Tibial nerve (tissue), 4 donors: ENCODE data around the gene SLC15A4. TPM values are rescaled to one million over a fixed set of nuclear protein-coding genes. Genes with fewer than 3 reads are reported as not detected.
"Not testable (repeated sequence)": the region's sequence is repeated elsewhere in the genome, so short reads cannot be mapped to it uniquely, and the experiment has no call there.

Experiments used
- DNase-seq, 2 donors: peaks; one replicate each; pipeline ENCODE4 v3.0.0-alpha.2; 2019; ENCODE audit warnings: low spot score in 2 of 2
- H3K27ac ChIP-seq, 4 donors: fragments of 200-600 bp; sonication (generic) in 3 of 4; one replicate each; pipeline ENCODE4 v1.5.1; 2017 to 2019; ENCODE audit warnings: mild to moderate bottlenecking in 1 of 4
- H3K27me3 ChIP-seq, 2 donors: fragments of 200-600 bp; sonication (generic) in 1 of 2; one replicate each; pipeline versions ENCODE4 v1.5.1 to v1.6.0; 2017 to 2019
- H3K36me3 ChIP-seq, 3 donors: fragments of 200-600 bp; sonication (generic); one replicate each; pipeline ENCODE4 v1.5.1; 2018 to 2019
- H3K4me1 ChIP-seq, 4 donors: fragments of 200-600 bp; sonication (generic) in 3 of 4; one replicate each; pipeline ENCODE4 v1.5.1; 2017 to 2019
- H3K4me3 ChIP-seq, 4 donors: fragments of 200-600 bp; sonication (generic) in 3 of 4; one replicate each; pipeline ENCODE4 v1.5.1; 2017 to 2019; ENCODE audit warnings: mild to moderate bottlenecking in 1 of 4, moderate library complexity in 1 of 4
- H3K9me3 ChIP-seq, 4 donors: fragments of 200-600 bp; sonication (generic) in 3 of 4; one replicate each; pipeline ENCODE4 v1.5.1; 2017 to 2019
- CTCF ChIP-seq, 5 experiments: fragments of 200-600 bp in 3 of 5; fragments of 450-650 bp in 2 of 5; sonication (generic) in 3 of 5; IDR thresholded peaks; one replicate each; pipeline ENCODE4 v1.5.1; 2016 to 2019; ENCODE audit warnings: antibody characterized with exemption in 5 of 5, mild to moderate bottlenecking in 3 of 5, moderate library complexity in 2 of 5
- EP300 ChIP-seq, 2 donors: sonication (generic); formaldehyde crosslinking; IDR thresholded peaks; one replicate each; pipeline ENCODE4 v1.6.1; 2017; ENCODE audit warnings: antibody characterized with exemption in 2 of 2, mild to moderate bottlenecking in 1 of 2
- POLR2A ChIP-seq, 2 donors: fragments of 450-650 bp; IDR thresholded peaks; one replicate each; pipeline ENCODE4 v1.6.1; 2017; ENCODE audit warnings: antibody characterized with exemption in 2 of 2, mild to moderate bottlenecking in 2 of 2, moderate library complexity in 2 of 2
- WGBS, 2 donors: methylation state at CpG; one replicate each; pipeline ENCODE4 v1.1.5; 2018; 5-methylcytosine and 5-hydroxymethylcytosine counted together
- total RNA-seq, 4 donors: library from RNA; depleted of rRNA; stranded (reverse); fragments of >200 nt; gene quantifications; one replicate each; pipeline ENCODE4 v1.1.0, GENCODE V29; 2016

Gene SLC15A4
- total RNA-seq, 4 donors from 2014 or later = 39.3 to 74.3 (median 53.6) TPM

GRCh38 chr12:128856791-128857078 lies 33.0 kb upstream of the SLC15A4 start:
- H3K27ac ChIP-seq = no peak overlapping the region
- DNase-seq = no peak

GRCh38 chr12:128856035-128856790 lies 32.5 kb upstream of the SLC15A4 start:
- DNase-seq = no peak

More at GRCh38 chr12:128856791-128857078, 33.0 kb upstream of the SLC15A4 start:
- WGBS, 2 donors = 94% methylated on average over 7 of the region's 7 CpGs
- Histone ChIP-seq H3K27me3 (peaks cover 0 to 19% of the 10 kb centered on the region in 2 donors), H3K36me3 (no peaks in the 10 kb centered on the region), H3K9me3 (no peaks in the 10 kb centered on the region), H3K4me1 (no peaks in the 10 kb centered on the region), H3K4me3 (no peak overlapping the region)
- no peak for TF ChIP-seq EP300 (IDR thresholded peaks at IDR 0.05)
- TF ChIP-seq CTCF (IDR thresholded peaks at IDR 0.05) = no peak
- no peak for TF ChIP-seq POLR2A (IDR thresholded peaks at IDR 0.05)

GRCh38 chr12:128853600-128854197 lies 29.9 kb upstream of the SLC15A4 start:
- no peak for DNase-seq
- H3K27me3 ChIP-seq = peaks cover 0 to 19% of the 10 kb centered on the region in 2 donors
- no peaks in the 10 kb centered on the region for H3K36me3 ChIP-seq
- no peak overlapping the region for H3K4me3 ChIP-seq
- TF ChIP-seq EP300 (IDR thresholded peaks at IDR 0.05) (no peak), POLR2A (IDR thresholded peaks at IDR 0.05) (no peak), CTCF (IDR thresholded peaks at IDR 0.05) (no peak)
- no peaks in the 10 kb centered on the region for H3K4me1 ChIP-seq
- no peaks in the 10 kb centered on the region for H3K9me3 ChIP-seq
- no peak overlapping the region for H3K27ac ChIP-seq
- WGBS, 2 donors = 0% methylated on average over 9 to 23 of the region's 74 CpGs

More at GRCh38 chr12:128856035-128856790, 32.5 kb upstream of the SLC15A4 start:
- H3K4me3 ChIP-seq = no peak overlapping the region
- 91% methylated on average over 9 of the region's 9 CpGs for WGBS, 2 donors
- no peak for TF ChIP-seq POLR2A (IDR thresholded peaks at IDR 0.05)
- H3K36me3 ChIP-seq = no peaks in the 10 kb centered on the region
- H3K27ac ChIP-seq = no peak overlapping the region
- peaks cover 0 to 19% of the 10 kb centered on the region in 2 donors for H3K27me3 ChIP-seq
- no peaks in the 10 kb centered on the region for H3K9me3 ChIP-seq
- no peaks in the 10 kb centered on the region for H3K4me1 ChIP-seq

GRCh38 chr12:128852885-128853599 lies 29.3 kb upstream of the SLC15A4 start, which contains the start of gene GLT1D1:
GLT1D1 (plus strand) TSS chr12:128853478; CDS start chr12:128853582, 104 bp downstream.
- 77 to 78% methylated on average over 7 of the region's 56 CpGs for WGBS, 2 donors
- TF ChIP-seq CTCF (IDR thresholded peaks at IDR 0.05) (no peak), POLR2A (IDR thresholded peaks at IDR 0.05) (no peak), EP300 (IDR thresholded peaks at IDR 0.05) (no peak)
- no peak for DNase-seq
- H3K4me1 ChIP-seq = no peaks in the 10 kb centered on the region
- H3K27ac ChIP-seq = no peak within 1 kb of the TSS
- H3K27me3 ChIP-seq = peaks cover 0 to 19% of the 10 kb centered on the region in 2 donors
- H3K36me3 ChIP-seq = no peaks in the 10 kb centered on the region
- H3K4me3 ChIP-seq = no peak within 1 kb of the TSS
- peaks cover 0 to 3% (median 0%) of the 10 kb centered on the region in 4 donors for H3K9me3 ChIP-seq

- Histone ChIP-seq H3K27ac (no peak overlapping the region), H3K9me3 (peaks cover 0 to 10% (median 0%) of the 10 kb centered on the region in 4 donors), H3K27me3 (peaks cover 0 to 19% of the 10 kb centered on the region in 2 donors), H3K36me3 (no peaks in the 10 kb centered on the region), H3K4me3 (no peak overlapping the region), H3K4me1 (no peaks in the 10 kb centered on the region)
- TF ChIP-seq POLR2A (IDR thresholded peaks at IDR 0.05) = no peak
- TF ChIP-seq CTCF (IDR thresholded peaks at IDR 0.05) = no peak
- TF ChIP-seq EP300 (IDR thresholded peaks at IDR 0.05) = no peak
- DNase-seq = no peak
- 75 to 80% methylated on average over 8 of the region's 8 CpGs for WGBS, 2 donors
These were observed 28.4 kb upstream of the SLC15A4 start for GRCh38 chr12:128852026-128852698.

GRCh38 chr12:128851429-128851828 lies 27.7 kb upstream of the SLC15A4 start:
- H3K4me3 ChIP-seq, H3K36me3 ChIP-seq, H3K27ac ChIP-seq, DNase-seq, H3K4me1 ChIP-seq: not testable (repeated sequence)
- Histone ChIP-seq H3K27me3 (peaks cover 0 to 19% of the 10 kb centered on the region in 2 donors), H3K9me3 (peaks cover 0 to 17% (median 0%) of the 10 kb centered on the region in 4 donors)
- 86 to 87% methylated on average over 7 of the region's 7 CpGs for WGBS, 2 donors
